Osteocyte (in vitro differentiated cells): ENCODE measurements around the gene BNIPL. TPM values are rescaled to one million over a fixed set of nuclear protein-coding genes. Genes with fewer than 3 reads are reported as not detected.

Experiments
- DNase-seq: peaks from one replicate; pipeline ENCODE4 v3.0.0; 2021; ENCODE audit warnings: mixed read lengths; ENCODE audit not compliant: unreplicated experiment; ENCODE audit errors: extremely low spot score
- H3K27ac Mint-ChIP-seq: one replicate; pipeline ENCODE4 v1.8.0; 2021; ENCODE audit warnings: mild to moderate bottlenecking, mixed read lengths; ENCODE audit not compliant: unreplicated experiment
- H3K27me3 Mint-ChIP-seq: one replicate; pipeline ENCODE4 v1.8.0; 2021; ENCODE audit warnings: mixed read lengths; ENCODE audit not compliant: unreplicated experiment
- H3K36me3 Mint-ChIP-seq: one replicate; pipeline ENCODE4 v1.8.0; 2021; ENCODE audit warnings: mixed read lengths; ENCODE audit not compliant: unreplicated experiment
- H3K4me1 Mint-ChIP-seq: one replicate; pipeline ENCODE4 v1.8.0; 2021; ENCODE audit warnings: mixed read lengths; ENCODE audit not compliant: unreplicated experiment
- H3K4me3 Mint-ChIP-seq: one replicate; pipeline ENCODE4 v1.8.0; 2021; ENCODE audit warnings: mild to moderate bottlenecking, moderate library complexity, mixed read lengths; ENCODE audit not compliant: unreplicated experiment
- H3K9me3 Mint-ChIP-seq: one replicate; pipeline ENCODE4 v1.8.0; 2021; ENCODE audit warnings: mixed read lengths; ENCODE audit not compliant: unreplicated experiment
- CTCF ChIP-seq: fragments of 200-600 bp; sonication (generic); IDR thresholded peaks from 2 replicates; pipeline ENCODE4 v1.5.0; 2021; ENCODE audit warnings: antibody characterized with exemption, mild to moderate bottlenecking, moderate library complexity
- total RNA-seq: library from RNA; stranded (reverse); gene quantifications from 2 replicates; pipeline ENCODE4 v1.2.1, GENCODE V29; 2021

The BNIPL gene
- total RNA-seq, 1 donor from 2014 or later, result 0.81 TPM

GRCh38 chr1:151009206-151009587, 27.2 kb upstream of the BNIPL start:
- Mint-ChIP-seq H3K9me3 (no peaks in the 10 kb centered on the region), H3K4me1 (peaks cover 56% of the 10 kb centered on the region), H3K36me3 (no peaks in the 10 kb centered on the region), H3K27me3 (no peaks in the 10 kb centered on the region), H3K4me3 (peak overlapping the region; percentile 99), H3K27ac (peak overlapping the region; percentile 99)
- no peak for DNase-seq
- TF ChIP-seq CTCF, result no peak

- H3K36me3 Mint-ChIP-seq, result no peaks in the 10 kb centered on the region
- H3K9me3 Mint-ChIP-seq, result no peaks in the 10 kb centered on the region
- H3K4me3 Mint-ChIP-seq, result peak overlapping the region; percentile 99
- no peaks in the 10 kb centered on the region for H3K27me3 Mint-ChIP-seq
- DNase-seq, result no peak
- H3K4me1 Mint-ChIP-seq, result peaks cover 51% of the 10 kb centered on the region
- TF ChIP-seq CTCF, result no peak
- no peak overlapping the region for H3K27ac Mint-ChIP-seq
These were observed 26.6 kb upstream of the BNIPL start for GRCh38 chr1:151009674-151010345.

DNA sequence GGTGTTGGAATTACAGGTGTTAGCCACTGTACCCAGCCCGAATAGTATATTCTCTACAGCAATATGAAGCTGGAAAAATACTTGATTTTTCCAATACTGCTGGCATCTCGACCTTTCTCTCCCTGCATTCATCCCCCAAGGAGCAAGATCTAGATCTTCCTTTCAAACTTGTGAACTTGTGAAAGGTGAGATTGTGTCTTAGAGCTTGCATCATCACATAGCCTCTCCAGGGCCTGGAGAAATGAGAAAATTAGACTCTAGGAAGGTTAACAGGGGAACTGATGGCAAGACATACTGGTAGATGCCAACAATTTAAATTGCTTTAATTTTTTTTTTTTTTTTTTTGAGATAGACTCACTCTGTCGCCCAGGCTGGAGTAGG, 26.1 kb upstream of the BNIPL start:
- H3K36me3 Mint-ChIP-seq, result no peaks in the 10 kb centered on the region
- no peak overlapping the region for H3K27ac Mint-ChIP-seq
- TF ChIP-seq CTCF, result no peak
- H3K27me3 Mint-ChIP-seq, result no peaks in the 10 kb centered on the region
- no peak for DNase-seq
- peaks cover 48% of the 10 kb centered on the region for H3K4me1 Mint-ChIP-seq
- H3K4me3 Mint-ChIP-seq, result no peak overlapping the region
- no peaks in the 10 kb centered on the region for H3K9me3 Mint-ChIP-seq

- Mint-ChIP-seq H3K36me3 (no peaks in the 10 kb centered on the region), H3K27me3 (no peaks in the 10 kb centered on the region), H3K4me3 (no peak overlapping the region), H3K4me1 (peaks cover 39% of the 10 kb centered on the region), H3K9me3 (no peaks in the 10 kb centered on the region), H3K27ac (no peak overlapping the region)
- TF ChIP-seq CTCF, result no peak
- DNase-seq, result no peak
These were observed 25.1 kb upstream of the BNIPL start for GRCh38 chr1:151011154-151011850.

DNA sequence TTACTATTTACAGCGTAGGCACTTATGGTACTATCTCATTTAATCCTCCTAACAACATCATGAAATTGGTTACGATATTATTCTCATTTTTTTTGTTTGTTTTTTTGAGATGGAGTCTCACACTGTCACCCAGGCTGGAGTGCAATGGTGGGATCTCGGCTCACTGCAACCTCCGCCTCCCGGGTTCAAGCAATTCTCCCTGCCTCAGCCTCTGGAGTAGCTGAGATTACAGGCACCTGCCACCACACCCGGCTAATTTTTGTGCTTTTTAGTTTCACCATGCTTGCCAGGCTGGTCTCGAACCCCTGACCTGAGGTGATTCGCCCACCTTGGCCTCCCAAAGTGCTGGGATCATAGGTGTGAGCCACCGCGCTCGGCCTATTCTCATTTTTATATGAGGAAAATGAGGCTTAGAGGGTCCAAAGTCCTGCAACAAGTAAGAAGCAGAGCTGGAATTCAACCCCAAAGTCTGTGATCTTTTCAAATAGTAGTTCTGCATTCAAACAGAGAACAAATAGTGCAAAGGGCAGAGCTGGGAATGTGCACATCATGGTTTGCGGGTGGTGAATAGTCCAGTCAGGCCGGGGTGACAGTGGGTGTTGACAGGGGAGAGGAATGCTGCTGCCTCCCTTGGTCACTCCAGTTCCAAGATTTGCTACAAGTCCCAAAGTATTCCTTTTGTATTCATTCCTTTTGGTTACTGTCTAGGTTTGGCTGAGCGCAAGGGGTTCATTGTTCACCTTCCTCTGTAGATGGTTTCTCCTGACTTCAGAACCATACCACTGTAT, 23.5 kb upstream of the BNIPL start:
- H3K9me3 Mint-ChIP-seq, result no peaks in the 10 kb centered on the region
- no peak for TF ChIP-seq CTCF
- DNase-seq, result no peak
- peaks cover 25% of the 10 kb centered on the region for H3K4me1 Mint-ChIP-seq
- no peaks in the 10 kb centered on the region for H3K36me3 Mint-ChIP-seq
- no peak overlapping the region for H3K27ac Mint-ChIP-seq
- H3K4me3 Mint-ChIP-seq, result no peak overlapping the region
- H3K27me3 Mint-ChIP-seq, result no peaks in the 10 kb centered on the region
